ENCODE results near the gene ARID4A. TPM values are rescaled to one million over a fixed set of nuclear protein-coding genes. Genes with fewer than 3 reads are reported as not detected.
A peak's percentile ranks its signal among the peaks of the same experiment; 100 is the strongest.
"Not testable (repeated sequence)": the region's sequence is repeated elsewhere in the genome, so short reads cannot be mapped to it uniquely, and the experiment has no call there.

Gene ARID4A
- total RNA-seq, 1 donor from 2014 or later, result 20.3 TPM

DNA sequence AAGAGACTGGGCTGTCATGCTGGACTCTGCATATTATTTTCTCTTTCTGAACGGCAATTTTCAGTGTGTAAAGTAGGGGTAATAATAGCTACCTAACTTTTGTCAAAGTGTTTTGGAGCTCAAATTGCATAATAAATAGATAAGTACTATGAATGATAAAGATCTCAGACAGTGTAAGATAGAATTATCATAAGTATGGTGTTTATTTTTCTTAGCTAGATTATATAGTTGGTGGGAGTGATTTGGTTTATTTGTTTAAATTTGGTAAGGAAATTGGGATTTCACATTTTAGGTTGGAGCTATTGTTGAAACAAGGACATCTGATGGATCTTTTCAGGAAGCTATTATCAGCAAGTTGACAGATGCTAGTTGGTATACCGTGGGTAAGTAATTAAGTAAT is 7.4 kb downstream of the ARID4A start:
- DNase-seq, result no peak
- H3K9me3 Mint-ChIP-seq, result no peaks in the 10 kb centered on the region
- peaks cover 36% of the 10 kb centered on the region for H3K36me3 Mint-ChIP-seq (ENCODE audit: low read depth)
- no peak overlapping the region for H3K4me3 Mint-ChIP-seq
- H3K27me3 Mint-ChIP-seq, result no peaks in the 10 kb centered on the region
- H3K4me1 Mint-ChIP-seq, result peaks cover 10% of the 10 kb centered on the region
- no peak overlapping the region for H3K27ac Mint-ChIP-seq
- intact Hi-C loops (cut with micrococcal nuclease), result no loop called here

DNA sequence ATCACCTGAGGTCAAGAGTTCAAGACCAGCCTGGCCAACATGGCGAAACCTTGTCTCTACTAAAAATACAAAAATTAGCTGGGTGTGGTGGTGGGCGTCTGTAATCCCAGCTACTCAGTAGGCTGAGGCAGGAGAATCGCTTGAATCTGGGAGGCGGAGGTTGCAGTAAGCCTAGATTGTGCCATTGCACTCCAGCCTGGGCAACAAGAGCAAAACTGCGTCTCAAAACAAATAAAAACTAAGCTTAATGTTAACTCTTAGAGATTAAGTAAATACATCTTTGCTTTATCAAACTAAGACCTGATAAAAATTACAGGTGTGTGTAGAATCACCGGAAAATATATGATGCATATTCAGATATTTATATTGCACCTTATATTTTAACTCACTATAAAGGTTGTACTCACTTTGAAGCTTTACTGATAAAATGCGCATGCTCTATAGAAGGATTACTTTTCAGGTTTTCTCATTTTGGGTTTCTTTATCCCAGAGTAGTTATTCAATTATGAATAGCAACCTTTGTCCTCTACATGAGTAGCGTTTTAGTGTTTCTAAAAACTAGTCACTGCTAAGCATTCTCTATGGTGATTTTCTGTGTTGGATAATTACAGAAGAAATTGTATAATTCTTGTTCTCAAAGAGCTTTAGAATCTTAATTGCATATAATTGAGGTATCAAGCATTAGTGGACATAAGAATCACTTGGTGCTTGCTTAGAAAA is 9.4 kb downstream of the ARID4A start:
- Mint-ChIP-seq H3K4me3 (no peak overlapping the region), H3K27ac (no peak overlapping the region), H3K36me3 (ENCODE audit: low read depth) (peaks cover 34% of the 10 kb centered on the region), H3K27me3 (no peaks in the 10 kb centered on the region), H3K4me1 (peaks cover 7% of the 10 kb centered on the region), H3K9me3 (no peaks in the 10 kb centered on the region)
- no peak for DNase-seq
- intact Hi-C loops (cut with micrococcal nuclease), result no loop called here

DNA sequence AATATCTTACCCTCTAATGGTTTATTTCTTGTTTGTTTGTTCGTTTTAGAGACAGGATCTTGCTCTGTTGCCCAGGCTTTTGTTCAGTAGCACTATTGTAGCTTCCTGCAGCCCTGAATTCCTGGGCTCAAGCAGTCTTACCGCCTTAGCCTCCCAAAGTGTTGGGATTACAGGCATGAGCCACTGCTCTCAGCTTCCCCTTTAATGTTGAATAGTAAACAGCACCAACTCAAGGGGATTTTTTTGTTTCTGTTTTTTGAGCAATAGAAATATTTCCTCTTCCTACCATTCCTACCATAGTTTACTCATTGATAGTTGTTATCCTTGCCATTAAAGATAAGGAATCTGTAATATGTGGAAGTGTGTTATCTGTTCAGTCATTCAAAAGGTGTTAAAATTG is 10.7 kb downstream of the ARID4A start:
- Mint-ChIP-seq H3K9me3 (no peaks in the 10 kb centered on the region), H3K4me1 (peaks cover 5% of the 10 kb centered on the region), H3K27ac (no peak overlapping the region), H3K27me3 (no peaks in the 10 kb centered on the region), H3K36me3 (ENCODE audit: low read depth) (peaks cover 31% of the 10 kb centered on the region), H3K4me3 (no peak overlapping the region)
- intact Hi-C loops (cut with micrococcal nuclease), result no loop called here
- DNase-seq, result no peak

DNA sequence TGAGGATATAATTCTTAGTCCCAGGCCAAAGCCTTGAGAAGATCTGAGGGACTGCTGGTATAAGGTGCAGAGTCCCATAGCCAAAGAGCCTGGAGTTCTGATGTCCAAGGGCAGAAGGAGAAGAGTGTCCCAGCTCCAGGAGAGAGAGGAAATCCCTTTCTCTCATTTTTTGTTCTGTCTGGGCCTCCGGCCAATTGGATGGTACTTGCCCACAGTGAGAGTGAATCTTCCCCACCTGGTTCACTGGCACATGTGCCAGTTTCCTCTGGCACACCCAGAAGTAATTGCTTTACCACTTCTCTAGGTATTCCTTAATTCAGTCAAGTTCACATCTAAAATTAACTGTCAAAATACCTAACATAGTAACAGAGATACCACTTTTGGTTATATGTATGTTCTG is 15.3 kb downstream of the ARID4A start:
- H3K9me3 Mint-ChIP-seq, result no peaks in the 10 kb centered on the region
- no peak for DNase-seq
- H3K27ac Mint-ChIP-seq, result no peak overlapping the region
- peaks cover 2% of the 10 kb centered on the region for H3K4me1 Mint-ChIP-seq
- H3K36me3 Mint-ChIP-seq (ENCODE audit: low read depth), result peaks cover 25% of the 10 kb centered on the region
- intact Hi-C loops (cut with micrococcal nuclease), result no loop called here
- H3K4me3 Mint-ChIP-seq, result no peak overlapping the region
- H3K27me3 Mint-ChIP-seq, result no peaks in the 10 kb centered on the region

DNA sequence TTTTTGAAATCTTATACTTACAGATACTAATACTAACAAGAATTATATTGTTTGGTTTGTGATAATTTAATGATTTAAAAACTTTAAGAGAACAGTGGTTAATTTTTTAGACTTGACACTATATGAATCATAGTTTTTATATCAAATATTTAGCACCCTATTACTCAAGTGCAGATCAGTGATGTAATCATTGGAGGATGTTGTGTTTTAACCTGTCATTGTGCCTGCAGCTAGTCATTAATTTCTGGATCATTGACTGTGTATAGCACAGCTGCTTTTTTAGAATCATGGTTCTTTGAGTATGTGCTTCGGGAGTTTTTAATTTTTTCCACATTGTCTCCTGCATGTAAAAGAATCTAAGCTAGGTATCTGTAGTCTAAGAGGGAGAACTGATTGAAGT is 17.3 kb downstream of the ARID4A start:
- intact Hi-C loops (cut with micrococcal nuclease), result no loop called here
- no peak for DNase-seq
- H3K4me3 Mint-ChIP-seq, result no peak overlapping the region
- H3K27ac Mint-ChIP-seq, result no peak overlapping the region
- H3K9me3 Mint-ChIP-seq, result no peaks in the 10 kb centered on the region
- no peaks in the 10 kb centered on the region for H3K27me3 Mint-ChIP-seq
- peaks cover 25% of the 10 kb centered on the region for H3K36me3 Mint-ChIP-seq (ENCODE audit: low read depth)
- H3K4me1 Mint-ChIP-seq, result no peaks in the 10 kb centered on the region

DNA sequence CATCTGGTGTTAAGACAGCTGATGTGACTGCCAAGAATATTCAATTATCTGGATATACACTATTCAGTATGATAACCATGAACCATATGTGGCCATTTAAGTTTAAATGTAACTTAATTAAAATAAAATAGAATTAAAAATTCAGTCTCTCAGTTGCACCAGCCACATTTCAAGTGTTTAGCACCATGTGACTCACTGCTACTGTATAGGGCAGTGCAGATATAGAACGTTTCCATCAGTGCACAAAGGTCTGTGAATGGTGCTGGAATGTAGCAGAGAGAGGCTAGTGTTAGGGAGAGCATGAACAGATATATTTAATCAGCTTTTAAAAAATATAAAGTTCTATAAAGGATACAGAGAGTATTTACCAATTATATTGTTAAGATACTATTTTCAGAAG is 28.7 kb downstream of the ARID4A start:
- intact Hi-C loops (cut with micrococcal nuclease), result no loop called here
- Mint-ChIP-seq H3K4me1 (peaks cover 12% of the 10 kb centered on the region), H3K36me3 (ENCODE audit: low read depth) (peaks cover 36% of the 10 kb centered on the region), H3K27me3 (no peaks in the 10 kb centered on the region), H3K27ac (no peak overlapping the region), H3K4me3 (no peak overlapping the region), H3K9me3 (no peaks in the 10 kb centered on the region)
- DNase-seq, result no peak

DNA sequence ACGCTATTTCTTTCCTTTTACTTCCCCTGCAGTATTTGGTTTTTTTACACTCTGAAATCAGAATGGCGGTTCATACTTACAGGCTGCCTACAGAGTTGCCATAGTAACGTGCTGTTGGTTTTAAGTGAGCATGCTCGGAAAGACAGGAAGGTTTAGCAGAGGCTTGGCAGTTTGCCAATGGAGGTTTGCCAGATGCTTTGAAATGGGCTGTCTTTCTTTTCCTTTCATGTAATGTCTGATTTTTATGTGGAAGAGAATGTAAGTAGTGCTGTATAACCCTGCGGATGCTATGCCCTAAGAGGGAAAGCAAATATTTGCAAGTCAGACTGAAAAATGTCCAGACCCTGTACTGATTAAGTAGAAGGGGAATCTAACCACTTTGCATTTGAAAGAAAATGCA is 32.8 kb downstream of the ARID4A start:
- no peaks in the 10 kb centered on the region for H3K27me3 Mint-ChIP-seq
- H3K4me1 Mint-ChIP-seq, result peaks cover 12% of the 10 kb centered on the region
- DNase-seq, result peak; percentile 96
- peak overlapping the region; percentile 66 for H3K4me3 Mint-ChIP-seq
- peak overlapping the region; percentile 87 for H3K27ac Mint-ChIP-seq
- intact Hi-C loops (cut with micrococcal nuclease), result loop anchor here (1.0 to 5.0 kb wide), 2 partner anchors 33 to 66 kb away; partner anchors contain the start of genes ARID4A and TOMM20L
- H3K9me3 Mint-ChIP-seq, result no peaks in the 10 kb centered on the region
- H3K36me3 Mint-ChIP-seq (ENCODE audit: low read depth), result peaks cover 32% of the 10 kb centered on the region

DNA sequence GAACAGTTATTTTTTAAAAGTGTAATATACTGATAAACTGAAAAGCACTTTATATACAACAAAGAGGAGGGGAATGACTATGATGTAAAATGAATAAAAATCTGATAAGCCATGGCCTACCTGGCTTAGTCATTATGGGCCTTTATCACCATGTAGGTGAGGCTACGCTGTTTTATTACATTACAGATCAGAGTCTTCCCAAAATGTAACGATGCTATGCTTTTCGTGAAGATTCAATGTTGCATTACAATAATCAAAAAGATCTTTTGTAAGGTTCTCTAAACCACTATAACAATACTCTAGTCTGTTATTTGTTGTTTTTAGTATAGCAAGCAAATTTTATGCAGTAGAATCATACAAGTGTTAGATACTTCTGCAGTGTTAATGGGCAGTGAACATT is 34.2 kb downstream of the ARID4A start:
- DNase-seq, result no peak
- Mint-ChIP-seq H3K27me3 (no peaks in the 10 kb centered on the region), H3K27ac (no peak overlapping the region), H3K4me1 (peaks cover 12% of the 10 kb centered on the region), H3K36me3 (ENCODE audit: low read depth) (peaks cover 28% of the 10 kb centered on the region), H3K4me3 (no peak overlapping the region), H3K9me3 (no peaks in the 10 kb centered on the region)
- intact Hi-C loops (cut with micrococcal nuclease), result loop anchor here (5.0 kb wide), 1 partner anchor 65 kb away; the partner anchor contains the start of gene TOMM20L

DNA sequence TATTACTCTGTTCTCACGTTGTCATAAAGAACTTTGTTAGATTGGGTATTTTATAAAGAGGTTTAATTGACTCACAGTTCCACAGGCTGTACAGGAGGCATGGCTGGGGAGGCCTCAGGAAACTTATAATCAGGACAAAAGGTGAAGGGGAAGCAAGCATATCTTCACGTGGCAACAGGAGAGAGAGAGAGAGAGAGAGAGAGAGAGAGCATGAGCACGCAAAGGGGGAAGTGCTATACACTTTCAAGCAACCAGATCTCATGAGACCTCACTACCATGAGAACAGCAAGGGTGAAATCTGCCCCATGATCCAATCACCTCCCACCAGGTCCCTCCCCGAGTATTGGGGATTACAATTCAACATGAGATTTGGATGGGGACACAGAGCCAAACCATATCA is 41.3 kb downstream of the ARID4A start:
- H3K4me1 Mint-ChIP-seq; intact Hi-C loops (cut with micrococcal nuclease); DNase-seq; H3K9me3 Mint-ChIP-seq; H3K27me3 Mint-ChIP-seq; H3K4me3 Mint-ChIP-seq; H3K27ac Mint-ChIP-seq: not testable (repeated sequence)
- H3K36me3 Mint-ChIP-seq (ENCODE audit: low read depth), result peaks cover 32% of the 10 kb centered on the region

DNA sequence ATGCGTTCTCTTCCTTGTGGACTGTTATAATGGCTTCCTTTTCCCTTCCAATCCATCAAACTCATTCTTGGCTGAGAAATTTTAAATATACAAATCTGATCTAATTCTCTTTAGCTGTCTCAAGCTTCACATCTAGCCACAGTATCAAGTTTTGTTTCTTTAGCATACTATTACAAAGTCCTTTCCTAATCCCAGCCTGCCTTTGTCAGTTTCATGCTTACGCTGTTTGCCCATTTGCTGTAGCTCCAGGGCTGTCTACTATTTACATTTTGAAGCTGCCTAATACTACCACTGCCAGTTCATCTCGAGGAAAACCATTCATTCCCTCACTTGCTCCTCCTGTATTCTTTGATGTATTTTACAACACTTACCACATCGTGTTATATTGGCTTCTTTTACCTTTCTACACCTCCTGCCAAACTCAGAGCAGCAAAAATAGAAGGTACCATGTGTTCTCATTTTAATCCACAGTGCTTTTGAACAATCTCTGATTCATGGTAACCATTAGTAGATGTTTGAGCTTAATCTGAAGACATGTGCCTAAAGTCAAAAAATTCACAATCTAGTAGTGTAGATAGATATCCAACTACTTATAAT is 42.9 kb downstream of the ARID4A start:
- H3K36me3 Mint-ChIP-seq (ENCODE audit: low read depth), result peaks cover 30% of the 10 kb centered on the region
- DNase-seq, result no peak
- no peak overlapping the region for H3K27ac Mint-ChIP-seq
- peaks cover 3% of the 10 kb centered on the region for H3K4me1 Mint-ChIP-seq
- H3K9me3 Mint-ChIP-seq, result no peaks in the 10 kb centered on the region
- no peaks in the 10 kb centered on the region for H3K27me3 Mint-ChIP-seq
- intact Hi-C loops (cut with micrococcal nuclease), result no loop called here
- no peak overlapping the region for H3K4me3 Mint-ChIP-seq

DNA sequence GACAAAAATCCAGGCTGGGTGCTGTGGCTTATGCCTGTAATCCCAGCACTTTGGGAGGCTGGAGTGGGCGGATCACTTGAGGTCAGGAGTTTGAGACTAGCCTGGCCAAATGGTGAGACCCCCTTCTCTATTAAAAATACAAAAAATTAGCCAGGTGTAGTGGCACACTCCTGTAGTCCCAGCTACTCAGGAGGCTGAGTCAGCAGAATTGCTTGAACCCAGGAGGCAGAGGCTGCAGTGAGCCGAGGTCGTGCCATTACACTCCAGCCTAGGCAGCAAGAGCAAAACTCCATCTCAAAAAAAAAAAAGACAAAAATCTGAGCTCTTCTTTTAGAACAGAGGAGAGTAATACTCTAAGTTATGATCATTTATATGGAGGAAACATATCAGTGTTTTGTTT is 45.2 kb downstream of the ARID4A start:
- intact Hi-C loops (cut with micrococcal nuclease); H3K4me3 Mint-ChIP-seq; H3K9me3 Mint-ChIP-seq; H3K27me3 Mint-ChIP-seq; H3K4me1 Mint-ChIP-seq; DNase-seq; H3K27ac Mint-ChIP-seq: not testable (repeated sequence)
- H3K36me3 Mint-ChIP-seq (ENCODE audit: low read depth), result peaks cover 30% of the 10 kb centered on the region

DNA sequence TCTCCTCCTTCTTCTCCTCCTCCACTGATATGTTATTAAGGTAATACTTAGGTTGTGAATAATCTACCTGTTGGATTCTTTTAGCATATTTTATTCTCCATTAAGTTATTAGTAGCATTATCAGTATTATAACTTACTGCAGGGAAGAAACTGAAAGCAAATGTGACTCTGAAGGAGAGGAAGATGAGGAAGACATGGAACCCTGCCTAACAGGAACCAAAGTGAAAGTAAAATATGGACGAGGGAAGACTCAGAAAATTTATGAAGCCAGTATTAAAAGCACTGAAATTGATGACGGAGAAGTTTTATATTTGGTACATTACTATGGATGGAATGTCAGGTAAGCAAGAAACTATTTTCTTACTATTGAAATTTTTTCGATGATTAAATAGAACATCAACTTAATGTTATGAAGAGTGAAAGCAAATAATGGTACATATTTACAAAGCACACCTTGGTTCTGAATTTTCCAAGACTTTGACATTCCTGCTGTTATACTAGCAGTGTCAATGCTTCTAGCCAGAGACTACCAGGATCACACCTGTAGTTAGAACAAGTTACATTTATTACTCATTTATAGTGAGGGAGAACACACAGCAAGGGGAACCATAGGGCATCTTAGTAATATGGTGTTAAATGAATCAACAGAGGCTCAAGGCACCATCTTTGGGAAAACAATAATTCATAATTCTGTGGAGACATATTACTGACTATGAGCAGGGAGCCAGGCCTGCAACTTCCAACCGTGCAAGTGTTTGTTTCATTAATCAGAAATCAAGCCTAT is 55.4 kb downstream of the ARID4A start:
- Mint-ChIP-seq H3K9me3 (no peaks in the 10 kb centered on the region), H3K36me3 (ENCODE audit: low read depth) (peaks cover 42% of the 10 kb centered on the region), H3K27me3 (no peaks in the 10 kb centered on the region), H3K4me1 (peaks cover 19% of the 10 kb centered on the region), H3K4me3 (peak overlapping the region; percentile 83), H3K27ac (peak overlapping the region; percentile 90)
- intact Hi-C loops (cut with micrococcal nuclease), result no loop called here
- DNase-seq, result no peak

DNA sequence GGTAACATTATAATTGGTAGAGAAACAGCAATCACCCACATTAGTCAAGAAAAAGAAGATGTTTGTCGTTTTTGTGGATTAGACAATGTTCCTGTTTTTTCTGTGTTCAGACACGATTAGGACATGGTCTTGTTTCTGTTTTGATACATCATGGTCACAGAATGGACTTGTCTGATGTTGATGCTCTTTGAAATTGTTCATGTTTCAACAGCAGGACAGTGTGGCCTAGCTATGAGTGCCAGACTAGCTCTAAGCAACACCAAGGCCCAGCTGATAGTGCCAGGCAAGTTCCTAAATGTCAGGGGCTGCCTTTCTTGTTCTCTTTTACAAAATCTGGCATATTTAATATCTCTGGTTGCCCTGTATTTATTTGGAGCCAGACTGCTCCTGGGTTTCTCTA is 56.5 kb downstream of the ARID4A start:
- Mint-ChIP-seq H3K27ac (no peak overlapping the region), H3K9me3 (no peaks in the 10 kb centered on the region), H3K36me3 (ENCODE audit: low read depth) (peaks cover 42% of the 10 kb centered on the region), H3K4me1 (peaks cover 19% of the 10 kb centered on the region), H3K27me3 (no peaks in the 10 kb centered on the region), H3K4me3 (no peak overlapping the region)
- intact Hi-C loops (cut with micrococcal nuclease), result no loop called here
- no peak for DNase-seq

DNA sequence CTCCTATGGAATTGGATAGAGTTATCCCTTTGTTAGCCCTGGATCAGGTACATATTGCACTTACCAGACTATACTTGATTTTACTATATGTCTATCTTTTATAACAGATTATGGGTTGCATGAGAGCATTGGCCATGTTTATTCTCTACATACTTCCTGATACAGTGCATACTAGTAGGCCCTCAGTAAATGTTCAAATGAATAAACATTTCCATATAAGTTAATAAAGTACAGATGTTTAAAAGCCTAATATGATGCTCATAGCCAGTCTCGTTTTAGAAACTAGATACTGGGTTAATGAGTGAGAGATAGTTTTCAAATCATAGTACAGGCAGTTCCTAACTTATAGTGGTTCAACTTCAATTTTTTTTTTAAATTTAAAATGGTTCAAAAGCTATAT is 57.9 kb downstream of the ARID4A start:
- Mint-ChIP-seq H3K36me3 (ENCODE audit: low read depth) (peaks cover 39% of the 10 kb centered on the region), H3K27me3 (no peaks in the 10 kb centered on the region)

More for the DNA sequence above, 57.9 kb downstream of the ARID4A start:
- Mint-ChIP-seq H3K9me3 (no peaks in the 10 kb centered on the region), H3K27ac (no peak overlapping the region), H3K4me3 (no peak overlapping the region), H3K4me1 (peaks cover 19% of the 10 kb centered on the region)
- no peak for DNase-seq
- intact Hi-C loops (cut with micrococcal nuclease), result no loop called here
